Calu3 (cell line): ENCODE results near the gene ERN1. TPM values are rescaled to one million over a fixed set of nuclear protein-coding genes. Genes with fewer than 3 reads are reported as not detected.
"Not testable (repeated sequence)": the region's sequence is repeated elsewhere in the genome, so short reads cannot be mapped to it uniquely, and the experiment has no call there.

Experiments
- BruUV-seq: library from RNA; stranded (reverse); fragments of 400-500 nt; replicated peaks from 2 replicates; lab custom pipeline; 2021; lab: Mats Ljungman, UMichigan
- CTCF ChIA-PET: fragments of 300-600 bp; sonication (Branson Sonifier 250); formaldehyde crosslinking; loops from one replicate; lab custom pipeline; 2022; ENCODE audit warnings: antibody characterized with exemption; lab: Charles Lee
- DNase-seq: peaks from one replicate; pipeline ENCODE4 v3.0.0; 2022
- H3K27ac Mint-ChIP-seq: one replicate; pipeline ENCODE4 v1.8.0; 2022; ENCODE audit warnings: mixed read lengths; ENCODE audit not compliant: unreplicated experiment
- H3K27me3 Mint-ChIP-seq: one replicate; pipeline ENCODE4 v1.8.0; 2022; ENCODE audit warnings: mixed read lengths; ENCODE audit not compliant: unreplicated experiment
- H3K36me3 Mint-ChIP-seq: one replicate; pipeline ENCODE4 v1.8.0; 2022; ENCODE audit warnings: mild to moderate bottlenecking, moderate library complexity, mixed read lengths; ENCODE audit not compliant: insufficient read depth, unreplicated experiment
- H3K4me1 Mint-ChIP-seq: one replicate; pipeline ENCODE4 v1.8.0; 2022; ENCODE audit warnings: mild to moderate bottlenecking, low read depth, mixed read lengths; ENCODE audit not compliant: unreplicated experiment
- H3K4me3 Mint-ChIP-seq: one replicate; pipeline ENCODE4 v1.8.0; 2022; ENCODE audit warnings: mild to moderate bottlenecking, low read depth, moderate library complexity, mixed read lengths; ENCODE audit not compliant: unreplicated experiment
- H3K9me3 Mint-ChIP-seq: one replicate; pipeline ENCODE4 v1.8.0; 2022; ENCODE audit warnings: low read depth, mixed read lengths; ENCODE audit not compliant: unreplicated experiment
- CTCF ChIP-seq: fragments of 200-600 bp; IDR thresholded peaks from one replicate; pipeline ENCODE4 v1.8.0; 2022; ENCODE audit warnings: antibody characterized with exemption; ENCODE audit not compliant: unreplicated experiment
- intact Hi-C: fragments of 100-400 bp; cut with micrococcal nuclease; formaldehyde crosslinking; loops from one replicate; pipeline ENCODE4 v1.10.0; 2022; ENCODE audit not compliant: unreplicated experiment
- total RNA-seq: library from RNA; stranded (reverse); gene quantifications from 2 replicates; pipeline ENCODE4 v1.2.3, GENCODE V29; 2022

The ERN1 gene
- total RNA-seq, 1 experiment from 2014 or later = 16.5 TPM

- no peaks in the 10 kb centered on the region for H3K27me3 Mint-ChIP-seq
- no peak overlapping the region for H3K4me3 Mint-ChIP-seq
- H3K27ac Mint-ChIP-seq = no peak overlapping the region
- TF ChIP-seq CTCF = no peak
- intact Hi-C loops = no loop called here
- no peaks in the 10 kb centered on the region for H3K4me1 Mint-ChIP-seq
- CTCF ChIA-PET = no interaction called here
- H3K36me3 Mint-ChIP-seq = no peaks in the 10 kb centered on the region
- no peak for DNase-seq
- H3K9me3 Mint-ChIP-seq = no peaks in the 10 kb centered on the region
- BruUV-seq = no TSS peak
These were observed 6.8 kb downstream of the ERN1 start for GRCh38 chr17:64123114-64123513.

- H3K36me3 Mint-ChIP-seq, BruUV-seq, H3K9me3 Mint-ChIP-seq: not testable (repeated sequence)
These were observed 8.8 kb downstream of the ERN1 start for GRCh38 chr17:64120972-64121786.

GRCh38 chr17:64120159-64120810, 9.7 kb downstream of the ERN1 start:
- Mint-ChIP-seq H3K9me3 (no peaks in the 10 kb centered on the region), H3K27me3 (no peaks in the 10 kb centered on the region), H3K27ac (no peak overlapping the region), H3K4me1 (peaks cover 10% of the 10 kb centered on the region), H3K36me3 (no peaks in the 10 kb centered on the region), H3K4me3 (no peak overlapping the region)
- intact Hi-C loops = no loop called here
- no peak for DNase-seq
- CTCF ChIA-PET = no interaction called here
- TF ChIP-seq CTCF = no peak
- no TSS peak for BruUV-seq

More at GRCh38 chr17:64120972-64121786, 8.8 kb downstream of the ERN1 start:
- CTCF ChIA-PET = interaction anchor here (0.9 kb wide), 1 partner anchor 18 kb away, joined by 3 read pairs; no protein-coding TSS in a partner anchor
- H3K4me3 Mint-ChIP-seq, DNase-seq, H3K4me1 Mint-ChIP-seq, H3K27me3 Mint-ChIP-seq, intact Hi-C loops, H3K27ac Mint-ChIP-seq: not testable (repeated sequence)

- Mint-ChIP-seq H3K36me3 (no peaks in the 10 kb centered on the region), H3K27ac (no peak overlapping the region), H3K4me3 (no peak overlapping the region), H3K27me3 (no peaks in the 10 kb centered on the region), H3K9me3 (no peaks in the 10 kb centered on the region), H3K4me1 (peaks cover 16% of the 10 kb centered on the region)
- DNase-seq = no peak
- CTCF ChIA-PET = interaction anchor here (0.7 kb wide), 1 partner anchor 61 kb away, joined by 9 read pairs; no protein-coding TSS in a partner anchor
- no peak for TF ChIP-seq CTCF
- intact Hi-C loops = no loop called here
- no TSS peak for BruUV-seq
These were observed 11.7 kb downstream of the ERN1 start for GRCh38 chr17:64117981-64118979.
